Subcutaneous adipose tissue (tissue), 4 donors: ENCODE measurements around the gene C9orf72. TPM values are rescaled to one million over a fixed set of nuclear protein-coding genes. Genes with fewer than 3 reads are reported as not detected.

Experiments used
- total RNA-seq, 4 donors: library from RNA; depleted of rRNA; stranded (reverse); fragments of >200 nt; gene quantifications; one replicate each; pipeline ENCODE4 v1.1.0, GENCODE V29; 2016
- TF ChIP-seq, protein P1 (sequence below): fragments of 450-650 bp; IDR thresholded peaks from one replicate; pipeline ENCODE4 v1.5.1; 2016; ENCODE audit warnings: low read depth, mild to moderate bottlenecking, control low read depth, antibody characterized with exemption, moderate library complexity

Gene C9orf72
- total RNA-seq, 4 donors from 2014 or later = 28.3 to 73.1 (median 31.2) TPM

DNA sequence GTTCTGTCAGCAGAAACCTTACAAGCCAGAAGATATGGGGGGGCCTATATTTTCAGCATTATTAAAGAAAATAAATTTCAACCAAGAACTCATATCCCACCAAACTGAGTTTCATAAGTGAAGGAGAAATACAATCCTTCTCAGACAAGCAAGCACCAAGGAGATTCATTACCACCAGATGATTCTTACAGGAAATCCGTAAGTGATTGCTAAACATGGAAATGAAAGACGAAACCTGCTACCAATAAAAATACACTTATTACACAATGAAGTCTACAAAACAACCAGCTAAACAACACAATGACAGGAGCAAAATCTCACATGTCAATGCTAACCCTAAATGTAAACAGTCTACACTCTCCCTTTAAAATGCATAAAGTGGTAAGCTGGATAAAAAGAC, 17.8 kb upstream of the C9orf72 start:
- TF ChIP-seq, protein P1, sequence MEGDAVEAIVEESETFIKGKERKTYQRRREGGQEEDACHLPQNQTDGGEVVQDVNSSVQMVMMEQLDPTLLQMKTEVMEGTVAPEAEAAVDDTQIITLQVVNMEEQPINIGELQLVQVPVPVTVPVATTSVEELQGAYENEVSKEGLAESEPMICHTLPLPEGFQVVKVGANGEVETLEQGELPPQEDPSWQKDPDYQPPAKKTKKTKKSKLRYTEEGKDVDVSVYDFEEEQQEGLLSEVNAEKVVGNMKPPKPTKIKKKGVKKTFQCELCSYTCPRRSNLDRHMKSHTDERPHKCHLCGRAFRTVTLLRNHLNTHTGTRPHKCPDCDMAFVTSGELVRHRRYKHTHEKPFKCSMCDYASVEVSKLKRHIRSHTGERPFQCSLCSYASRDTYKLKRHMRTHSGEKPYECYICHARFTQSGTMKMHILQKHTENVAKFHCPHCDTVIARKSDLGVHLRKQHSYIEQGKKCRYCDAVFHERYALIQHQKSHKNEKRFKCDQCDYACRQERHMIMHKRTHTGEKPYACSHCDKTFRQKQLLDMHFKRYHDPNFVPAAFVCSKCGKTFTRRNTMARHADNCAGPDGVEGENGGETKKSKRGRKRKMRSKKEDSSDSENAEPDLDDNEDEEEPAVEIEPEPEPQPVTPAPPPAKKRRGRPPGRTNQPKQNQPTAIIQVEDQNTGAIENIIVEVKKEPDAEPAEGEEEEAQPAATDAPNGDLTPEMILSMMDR = no peak

DNA sequence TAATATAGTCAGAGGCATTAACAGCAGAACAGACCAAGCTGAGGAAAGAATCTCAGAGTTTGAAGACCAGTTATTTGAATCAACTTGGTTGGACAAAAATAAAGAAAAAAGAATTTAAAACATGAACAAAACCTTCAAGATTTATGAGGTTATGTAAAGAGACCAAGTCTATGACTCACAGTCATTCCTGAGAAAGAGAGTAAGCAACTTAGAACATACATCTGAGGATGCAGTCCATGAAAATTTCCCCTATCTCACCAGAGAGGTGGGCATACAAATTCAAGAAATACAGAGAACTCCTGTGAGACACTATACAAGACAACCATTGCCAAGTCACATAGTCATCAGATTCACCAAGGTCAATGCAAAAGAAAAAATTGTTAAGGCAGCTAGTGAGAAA, 17.4 kb upstream of the C9orf72 start:
- TF ChIP-seq, protein P1 = no peak

DNA sequence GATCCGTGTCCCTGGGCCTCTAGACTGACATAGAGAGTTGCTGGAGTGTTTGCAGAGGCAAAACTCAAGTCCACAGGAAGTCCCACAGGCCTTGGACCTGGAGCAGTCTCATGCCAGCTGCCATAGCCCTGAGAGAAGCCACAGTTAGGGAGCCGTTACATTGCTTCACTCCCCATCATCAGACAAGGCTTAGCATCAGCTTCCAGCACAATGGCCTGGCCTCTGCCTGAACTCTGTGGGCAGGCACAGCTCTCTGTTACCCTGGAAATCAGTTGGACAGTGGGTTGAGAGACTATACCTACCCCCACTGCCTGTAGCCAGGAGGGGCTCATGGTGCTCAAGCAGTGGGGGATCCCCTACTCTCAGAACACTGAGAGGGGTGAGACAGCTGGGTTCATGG, 16.2 kb upstream of the C9orf72 start:
- TF ChIP-seq, protein P1 = no peak

DNA sequence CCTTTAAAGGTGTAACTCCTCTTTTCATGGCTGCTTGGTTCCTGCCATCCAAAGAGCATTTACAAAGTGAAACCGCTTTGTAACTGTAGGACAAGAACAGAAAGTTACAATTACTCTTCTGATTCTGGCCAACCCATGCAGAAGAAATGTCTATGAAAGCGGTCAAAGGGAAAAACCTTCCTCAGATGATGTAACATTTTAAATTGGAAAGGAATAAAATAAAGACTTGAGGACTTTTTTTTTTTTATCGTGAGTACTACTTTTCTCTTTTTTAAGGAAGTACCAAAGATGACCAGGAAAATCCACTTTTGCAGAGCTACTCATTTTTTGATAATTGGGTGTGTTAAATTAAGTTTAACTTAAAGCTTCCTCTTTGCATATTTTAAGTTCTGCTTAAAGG, 13.0 kb upstream of the C9orf72 start:
- TF ChIP-seq, protein P1 = no peak

DNA sequence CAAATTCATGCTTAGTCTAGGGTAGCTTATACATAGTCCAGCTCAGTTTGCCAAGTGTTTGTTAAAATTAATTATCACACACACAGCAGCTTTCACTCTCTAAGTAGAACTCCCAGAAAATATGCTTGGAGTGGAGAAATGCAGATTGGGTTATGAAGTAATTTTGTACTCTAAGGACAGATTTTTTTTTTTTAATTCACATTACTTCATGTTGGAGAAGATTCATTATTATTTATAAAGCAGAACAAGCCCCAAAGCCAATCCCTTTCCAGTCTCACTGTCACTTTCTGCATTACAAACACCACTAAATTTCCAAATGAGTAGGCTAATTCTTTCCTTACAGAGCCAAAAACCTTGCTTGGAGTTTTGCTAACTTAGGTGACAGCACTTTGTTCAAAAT, 11.7 kb upstream of the C9orf72 start:
- TF ChIP-seq, protein P1 = no peak

DNA sequence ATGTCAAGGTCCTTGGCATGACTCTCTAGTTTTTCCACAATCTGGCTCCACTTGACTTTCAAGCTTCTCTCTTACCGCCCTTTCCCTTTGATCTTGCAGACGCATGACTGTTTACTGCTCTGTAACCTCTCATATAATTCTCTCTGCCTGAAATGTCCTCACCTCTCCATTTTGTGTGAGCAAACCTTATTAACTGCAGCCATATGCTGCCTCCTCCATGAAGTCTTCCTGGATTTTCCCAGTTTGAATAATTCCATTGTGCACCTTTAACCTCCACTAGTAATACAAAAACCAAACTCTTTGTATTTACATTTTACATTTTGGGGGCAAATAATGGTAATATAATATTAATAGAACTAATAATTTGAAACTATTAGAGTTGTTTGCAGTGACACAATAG, 9.5 kb upstream of the C9orf72 start:
- TF ChIP-seq, protein P1 = no peak

DNA sequence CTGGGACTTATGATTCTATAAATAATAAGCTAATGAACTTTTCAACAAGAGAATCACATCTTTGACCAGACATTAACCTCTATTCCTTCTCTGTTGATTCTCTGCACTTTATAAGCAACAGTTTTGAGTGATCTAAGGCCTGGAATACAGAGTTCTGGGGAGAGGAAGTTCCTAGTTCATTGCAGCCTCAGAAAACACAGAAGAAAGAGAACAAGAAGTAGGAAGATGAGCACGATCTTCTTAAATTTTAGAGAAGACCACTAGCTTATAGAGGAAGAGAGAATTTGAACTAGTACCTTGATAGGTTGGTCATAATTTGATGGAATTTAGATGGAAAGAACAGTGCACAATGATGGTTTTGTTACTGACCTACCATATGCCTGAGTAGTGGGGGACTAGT, 8.5 kb upstream of the C9orf72 start:
- TF ChIP-seq, protein P1 = no peak
